Measurements from ENCODE around the gene OPN1SW.

Gene OPN1SW

DNA sequence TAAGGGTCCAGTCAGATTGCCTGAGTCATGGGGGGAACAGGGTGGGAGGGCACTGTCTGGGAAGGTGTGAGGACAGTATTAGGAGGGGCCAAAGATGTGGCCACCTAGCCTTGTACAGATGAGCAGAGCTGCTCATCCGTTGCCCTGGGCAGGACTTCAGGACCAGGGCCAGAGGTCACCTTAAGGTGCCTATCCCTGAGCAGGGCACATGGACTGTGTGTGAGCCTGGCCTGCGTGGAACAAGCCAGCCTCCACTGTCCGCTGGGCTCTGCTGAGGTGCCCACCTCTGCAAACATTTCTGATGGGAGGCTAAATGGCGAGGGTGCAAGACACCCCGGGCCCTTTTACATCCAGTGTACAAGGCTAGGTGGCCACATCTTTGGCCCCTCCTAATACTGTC is 3.4 kb upstream of the OPN1SW start:
- Histone ChIP-seq H3K9ac (no peak overlapping the region), H3K27me3 (no peaks in the 10 kb centered on the region), H3K4me1 (no peaks in the 10 kb centered on the region), H3K4me3 (no peak overlapping the region), H3K27ac (no peak overlapping the region), H3K36me3 (peaks cover 1 to 17% (median 14%) of the 10 kb centered on the region in 11 experiments; a peak in 16 of 22 replicates), H4K20me1 (no peaks in the 10 kb centered on the region), H3K9me3 (replicated peaks in 1 of 11) (peaks cover 19 to 50% (median 29%) of the 10 kb centered on the region in 11 experiments; a peak in 21 of 22 replicates), H3K4me2 (no peak overlapping the region)
- TF ChIP-seq Cebpa-rat (IDR thresholded peaks at IDR 0.05), result no peak

DNA sequence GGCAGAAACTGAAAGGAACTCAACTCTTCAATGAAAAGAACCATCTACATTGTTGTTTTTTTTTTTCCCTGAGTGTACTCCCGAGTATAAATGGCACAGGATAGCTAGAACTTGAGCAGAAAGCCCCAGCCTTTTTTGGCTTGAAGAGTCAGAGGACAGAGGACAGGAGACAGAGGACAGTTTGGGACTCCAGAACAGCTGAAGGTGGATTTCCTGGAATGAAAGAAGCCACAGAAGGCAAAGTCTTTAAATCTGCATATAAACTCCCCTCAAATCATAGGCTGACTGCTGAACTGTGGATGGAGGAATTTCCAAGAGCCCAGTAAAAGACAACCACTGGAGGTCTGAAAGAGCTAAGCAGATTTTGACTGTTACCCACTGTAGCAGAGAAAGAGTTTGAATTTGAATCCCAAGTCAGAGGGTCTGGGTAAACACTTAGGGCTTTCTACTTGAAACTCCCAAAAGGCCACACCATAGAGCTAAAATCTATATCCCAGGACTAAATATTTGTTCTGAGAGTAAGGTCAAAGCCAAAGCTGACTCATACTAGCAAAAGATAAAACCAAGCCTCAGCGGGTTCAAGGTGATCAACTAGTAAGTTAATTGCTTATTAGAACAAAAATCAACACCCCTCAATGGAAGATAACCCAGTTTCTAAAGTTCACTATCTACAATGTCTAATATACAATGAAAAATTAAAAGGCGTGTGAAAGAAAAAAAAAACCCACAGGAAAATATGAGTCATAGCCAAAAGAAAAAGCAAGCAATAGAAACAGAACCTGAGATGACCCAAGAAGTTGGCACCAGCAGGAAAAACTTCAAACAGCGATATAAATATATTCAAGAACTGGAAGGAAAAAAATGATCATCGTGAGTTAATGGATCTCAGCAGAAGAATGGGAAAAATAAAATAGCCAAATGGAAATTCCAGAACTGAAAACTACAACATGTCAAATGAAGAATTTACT is 1.8 kb upstream of the OPN1SW start:
- Histone ChIP-seq H3K27me3 (no peaks in the 10 kb centered on the region), H3K4me2 (no peak overlapping the region), H3K27ac (no peak overlapping the region), H3K36me3 (peaks cover 16 to 32% (median 29%) of the 10 kb centered on the region in 11 experiments; a peak in 21 of 22 replicates), H3K9ac (no peak overlapping the region), H3K4me1 (no peaks in the 10 kb centered on the region; a peak in 1 of 20 replicates), H3K4me3 (no peak overlapping the region), H3K9me3 (replicated peaks in 1 of 11) (peaks cover 19 to 50% (median 29%) of the 10 kb centered on the region in 11 experiments; a peak in 21 of 22 replicates), H4K20me1 (no peaks in the 10 kb centered on the region)
- no peak for TF ChIP-seq Cebpa-rat (IDR thresholded peaks at IDR 0.05)

DNA sequence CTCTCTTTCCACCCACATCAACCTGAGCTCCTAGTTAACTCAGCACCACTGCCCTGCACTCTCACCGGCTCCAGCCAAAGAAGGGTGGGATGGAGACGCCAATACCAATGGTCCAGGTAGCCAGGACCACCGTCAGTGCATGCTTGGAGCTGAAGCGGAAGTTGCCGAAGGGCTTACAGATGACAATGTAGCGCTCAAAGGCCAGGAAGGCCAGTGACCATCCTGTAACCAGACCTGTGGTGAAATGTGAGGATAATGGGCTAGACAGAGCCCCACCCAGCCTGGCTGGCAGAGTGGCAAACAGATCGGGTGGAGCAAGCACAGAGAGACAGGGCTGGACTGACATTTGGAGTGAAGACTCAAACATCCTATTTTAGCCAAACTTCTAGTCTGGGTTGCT is 673 bp downstream of the OPN1SW start:
- Histone ChIP-seq H3K27me3 (no peaks in the 10 kb centered on the region), H4K20me1 (no peaks in the 10 kb centered on the region; a peak in 1 of 22 replicates), H3K4me1 (peaks cover 0 to 23% (median 15%) of the 10 kb centered on the region in 10 experiments; a peak in 13 of 20 replicates), H3K4me2 (no peak overlapping the region), H3K36me3 (peaks cover 42 to 57% (median 53%) of the 10 kb centered on the region in 11 experiments), H3K4me3 (no peak overlapping the region), H3K9me3 (replicated peaks in 1 of 11) (peaks cover 19 to 50% (median 29%) of the 10 kb centered on the region in 11 experiments; a peak in 21 of 22 replicates), H3K9ac (no peak overlapping the region), H3K27ac (no peak overlapping the region)
- TF ChIP-seq Cebpa-rat (IDR thresholded peaks at IDR 0.05), result no peak

DNA sequence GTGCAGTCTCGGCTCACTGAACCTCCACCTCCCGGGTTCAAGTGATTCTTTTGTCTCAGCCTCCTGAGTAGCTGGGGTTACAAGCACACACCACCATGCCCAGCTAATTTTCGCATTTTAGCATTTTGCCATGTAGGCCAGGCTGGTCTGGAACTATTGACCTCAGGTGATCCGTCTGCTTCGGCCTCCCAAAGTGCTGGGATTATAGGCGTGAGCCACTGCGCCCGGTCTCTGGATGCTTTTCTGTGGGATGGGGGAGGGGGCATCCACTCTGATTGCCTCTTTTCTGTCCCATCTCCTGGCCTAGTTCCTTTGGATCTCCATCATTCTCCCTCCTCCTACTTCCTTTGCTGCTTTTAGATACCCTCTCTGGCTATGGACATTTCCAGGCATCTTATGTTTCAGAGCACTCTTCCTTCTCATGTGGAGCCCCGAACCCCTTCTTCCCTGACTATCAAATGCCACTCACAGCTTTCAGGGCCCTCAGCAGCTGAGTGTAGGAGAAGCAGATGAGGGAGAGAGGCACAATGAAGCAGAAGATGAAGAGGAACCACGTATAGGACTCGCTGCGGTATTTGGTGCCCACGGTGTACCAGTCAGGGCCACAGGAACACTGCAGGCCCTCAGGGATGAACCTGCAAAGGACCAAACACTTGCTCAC is 1.4 kb downstream of the OPN1SW start:
- no peak for TF ChIP-seq Cebpa-rat (IDR thresholded peaks at IDR 0.05)
- Histone ChIP-seq H3K27ac (no peak overlapping the region), H4K20me1 (no peaks in the 10 kb centered on the region; a peak in 3 of 22 replicates), H3K9me3 (replicated peaks in 1 of 11) (peaks cover 19 to 49% (median 29%) of the 10 kb centered on the region in 11 experiments; a peak in 21 of 22 replicates), H3K9ac (no peak overlapping the region), H3K27me3 (no peaks in the 10 kb centered on the region), H3K4me3 (no peak overlapping the region), H3K36me3 (peaks cover 49 to 64% (median 61%) of the 10 kb centered on the region in 11 experiments), H3K4me2 (no peak overlapping the region), H3K4me1 (peaks cover 0 to 29% (median 18%) of the 10 kb centered on the region in 10 experiments; a peak in 13 of 20 replicates)

DNA sequence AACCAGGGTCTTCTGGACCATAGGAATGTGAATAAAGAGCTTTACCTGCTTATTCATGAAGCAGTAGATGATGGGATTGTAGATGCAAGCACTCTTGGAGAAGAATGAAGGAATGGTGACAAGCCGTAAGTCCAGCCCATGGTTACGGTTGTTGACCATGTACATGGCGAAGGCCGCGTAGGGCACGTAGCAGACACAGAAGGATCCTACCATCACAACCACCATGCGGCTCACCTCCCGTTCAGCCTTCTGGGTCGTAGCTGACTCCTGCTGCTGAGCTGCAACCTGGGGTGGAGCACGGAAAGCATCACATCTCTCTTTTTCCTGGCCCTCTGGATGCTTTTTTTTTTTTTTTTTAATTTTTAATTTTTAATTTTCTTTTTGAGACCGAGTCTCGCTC is 2.0 kb downstream of the OPN1SW start:
- H4K20me1 ChIP-seq, result no peaks in the 10 kb centered on the region; a peak in 3 of 22 replicates
- H3K4me2 ChIP-seq, result no peak overlapping the region
- TF ChIP-seq Cebpa-rat (IDR thresholded peaks at IDR 0.05), result no peak
- peaks cover 0 to 29% (median 18%) of the 10 kb centered on the region in 10 experiments; a peak in 13 of 20 replicates for H3K4me1 ChIP-seq
- H3K9ac ChIP-seq, result no peak overlapping the region
- H3K36me3 ChIP-seq, result peaks cover 55 to 70% (median 67%) of the 10 kb centered on the region in 11 experiments
- H3K4me3 ChIP-seq, result no peak overlapping the region
- H3K9me3 ChIP-seq (replicated peaks in 1 of 11), result peaks cover 18 to 43% (median 27%) of the 10 kb centered on the region in 11 experiments; a peak in 21 of 22 replicates
- no peaks in the 10 kb centered on the region for H3K27me3 ChIP-seq
- H3K27ac ChIP-seq, result no peak overlapping the region

DNA sequence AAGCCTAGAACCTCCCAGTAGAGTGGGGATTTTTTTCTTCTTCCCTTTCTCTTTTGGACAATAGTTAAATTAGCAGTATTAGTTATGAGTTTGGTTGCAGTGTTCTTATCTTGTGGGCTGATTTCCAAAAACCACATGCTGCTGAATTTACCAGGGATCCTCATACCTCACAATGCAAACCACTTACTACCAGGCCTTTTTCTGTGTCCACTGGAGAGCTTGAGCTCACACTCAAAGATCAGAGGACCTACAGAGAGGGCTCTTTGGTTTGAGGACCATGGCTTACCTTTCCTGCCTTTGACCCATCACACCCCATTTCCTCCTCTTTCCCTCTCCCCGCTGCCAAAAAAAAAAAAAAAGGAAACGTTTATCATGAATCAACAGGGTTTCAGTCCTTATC is 5.4 kb downstream of the OPN1SW start:
- Histone ChIP-seq H3K4me1 (peaks cover 0 to 29% (median 18%) of the 10 kb centered on the region in 10 experiments; a peak in 13 of 20 replicates), H3K36me3 (peaks cover 87 to 100% (median 97%) of the 10 kb centered on the region in 11 experiments), H3K27ac (no peak overlapping the region), H4K20me1 (peaks cover 0 to 4% (median 0%) of the 10 kb centered on the region in 11 experiments; a peak in 5 of 22 replicates), H3K4me3 (no peak overlapping the region), H3K9me3 (replicated peaks in 1 of 11) (peaks cover 0 to 10% (median 6%) of the 10 kb centered on the region in 11 experiments; a peak in 7 of 22 replicates), H3K9ac (no peak overlapping the region), H3K4me2 (peak overlapping the region in 1 of 11 experiments; percentile 20; a peak in 3 of 22 replicates), H3K27me3 (no peaks in the 10 kb centered on the region)
- TF ChIP-seq Cebpa-rat (IDR thresholded peaks at IDR 0.05), result no peak

DNA sequence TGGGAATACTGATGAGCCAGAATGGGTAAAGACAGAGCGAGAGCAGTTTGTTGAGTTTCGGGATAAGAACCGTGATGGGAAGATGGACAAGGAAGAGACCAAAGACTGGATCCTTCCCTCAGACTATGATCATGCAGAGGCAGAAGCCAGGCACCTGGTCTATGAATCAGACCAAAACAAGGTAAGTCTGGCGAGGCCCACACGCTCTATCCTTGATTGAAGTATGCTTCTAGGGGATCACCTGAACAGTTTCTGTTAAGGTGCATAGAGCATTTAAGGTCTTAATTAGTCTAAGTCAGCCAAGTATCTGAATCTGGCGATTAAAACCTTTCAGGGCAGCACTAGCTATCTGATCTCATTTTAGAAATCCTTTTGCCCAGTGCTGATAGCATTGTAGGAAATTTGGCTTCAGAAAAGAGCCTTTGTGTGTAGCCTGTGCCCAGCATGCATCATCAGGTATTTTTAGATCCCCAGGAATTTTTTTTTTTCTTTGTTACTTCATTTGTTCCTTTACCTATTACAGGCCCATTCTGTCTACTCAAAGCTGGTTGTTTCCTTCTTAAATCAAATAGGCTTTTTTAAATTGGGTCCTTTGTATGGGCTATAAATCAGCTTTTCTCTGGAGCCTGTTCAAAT is 8.0 kb downstream of the OPN1SW start:
- TF ChIP-seq Cebpa-rat (IDR thresholded peaks at IDR 0.05), result no peak
- peaks cover 0 to 29% (median 18%) of the 10 kb centered on the region in 10 experiments; a peak in 13 of 20 replicates for H3K4me1 ChIP-seq
- peaks cover 93 to 100% (median 98%) of the 10 kb centered on the region in 11 experiments for H3K36me3 ChIP-seq
- H3K27ac ChIP-seq, result no peak overlapping the region
- H3K9me3 ChIP-seq (replicated peaks in 1 of 11), result no peaks in the 10 kb centered on the region
- H3K9ac ChIP-seq, result no peak overlapping the region
- peaks cover 0 to 8% (median 0%) of the 10 kb centered on the region in 11 experiments; a peak in 8 of 22 replicates for H4K20me1 ChIP-seq
- H3K4me3 ChIP-seq, result no peak overlapping the region
- no peak overlapping the region for H3K4me2 ChIP-seq
- H3K27me3 ChIP-seq, result no peaks in the 10 kb centered on the region

DNA sequence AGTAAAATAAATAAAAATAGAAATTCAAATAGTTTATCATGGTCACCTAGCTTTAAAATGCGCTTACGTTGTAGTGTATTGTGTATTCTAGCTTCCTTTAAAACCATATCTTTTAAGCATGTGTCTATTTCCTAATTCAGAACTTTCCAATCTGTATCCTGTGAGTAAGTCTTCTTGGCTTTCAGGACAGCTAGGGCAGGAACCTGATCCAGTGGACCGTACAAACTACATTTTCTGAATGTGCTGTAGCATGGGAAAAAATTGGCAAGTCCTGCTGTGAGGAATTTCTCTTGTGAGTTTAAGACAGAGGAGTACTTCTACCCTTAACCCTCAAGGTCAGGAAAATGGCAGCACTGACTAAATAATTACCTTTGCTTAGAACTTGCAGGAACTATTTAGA is 12.1 kb downstream of the OPN1SW start:
- H3K4me1 ChIP-seq, result no peaks in the 10 kb centered on the region
- H3K27ac ChIP-seq, result no peak overlapping the region
- TF ChIP-seq Cebpa-rat (IDR thresholded peaks at IDR 0.05), result no peak
- no peaks in the 10 kb centered on the region for H3K9me3 ChIP-seq (replicated peaks in 1 of 11)
- peaks cover 93 to 100% (median 98%) of the 10 kb centered on the region in 11 experiments for H3K36me3 ChIP-seq
- H3K4me3 ChIP-seq, result no peak overlapping the region
- peaks cover 0 to 8% (median under 1%) of the 10 kb centered on the region in 11 experiments; a peak in 8 of 22 replicates for H4K20me1 ChIP-seq
- H3K27me3 ChIP-seq, result no peaks in the 10 kb centered on the region
- no peak overlapping the region for H3K4me2 ChIP-seq
- H3K9ac ChIP-seq, result no peak overlapping the region

Measured in BLaER1 treated with 17β-estradiol and CSF1 and Interleukin-3, amounts not matched to agents 10 nM and 100 nM (cell line).